AG09309 (cell line): ENCODE results near the gene SDHC.

Experiments used
- DNase-seq: peaks from one replicate; pipeline ENCODE4 v3.0.0-alpha.2; 2010; ENCODE audit warnings: low read depth
- H3K4me3 ChIP-seq: 2 replicates; pipeline ENCODE4 v1.5.1; 2011; ENCODE audit warnings: mild to moderate bottlenecking, low read depth, low read length, moderate library complexity; ENCODE audit not compliant: control insufficient read depth
- TF ChIP-seq, protein P1 (sequence below): IDR thresholded peaks from 2 replicates; pipeline ENCODE4 v1.5.1; 2011; ENCODE audit warnings: mild to moderate bottlenecking, low read depth, low read length, inconsistent platforms; ENCODE audit not compliant: insufficient read depth, control insufficient read depth; ENCODE audit errors: missing control alignments

The SDHC gene

DNA sequence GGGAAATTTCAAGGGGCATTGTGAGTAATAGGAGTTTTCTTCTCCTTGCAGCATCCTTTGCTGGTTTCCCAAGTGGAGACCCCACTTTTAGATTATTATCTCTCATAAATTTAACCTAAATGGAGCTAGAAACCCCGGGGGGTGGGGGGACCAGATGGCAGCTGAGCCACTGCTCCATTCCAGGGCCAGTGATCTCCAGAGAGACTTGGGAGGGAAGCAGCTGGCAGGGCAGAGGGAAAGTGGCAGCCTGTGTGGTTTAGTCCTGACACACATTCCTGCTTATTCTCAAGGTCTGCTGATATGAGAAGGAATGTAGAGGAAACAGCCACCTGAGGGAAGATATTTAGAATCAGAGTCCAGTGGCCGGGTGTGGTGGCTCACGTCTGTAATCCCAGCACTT is 39.3 kb upstream of the SDHC start:
- DNase-seq: no peak
- TF ChIP-seq, protein P1, sequence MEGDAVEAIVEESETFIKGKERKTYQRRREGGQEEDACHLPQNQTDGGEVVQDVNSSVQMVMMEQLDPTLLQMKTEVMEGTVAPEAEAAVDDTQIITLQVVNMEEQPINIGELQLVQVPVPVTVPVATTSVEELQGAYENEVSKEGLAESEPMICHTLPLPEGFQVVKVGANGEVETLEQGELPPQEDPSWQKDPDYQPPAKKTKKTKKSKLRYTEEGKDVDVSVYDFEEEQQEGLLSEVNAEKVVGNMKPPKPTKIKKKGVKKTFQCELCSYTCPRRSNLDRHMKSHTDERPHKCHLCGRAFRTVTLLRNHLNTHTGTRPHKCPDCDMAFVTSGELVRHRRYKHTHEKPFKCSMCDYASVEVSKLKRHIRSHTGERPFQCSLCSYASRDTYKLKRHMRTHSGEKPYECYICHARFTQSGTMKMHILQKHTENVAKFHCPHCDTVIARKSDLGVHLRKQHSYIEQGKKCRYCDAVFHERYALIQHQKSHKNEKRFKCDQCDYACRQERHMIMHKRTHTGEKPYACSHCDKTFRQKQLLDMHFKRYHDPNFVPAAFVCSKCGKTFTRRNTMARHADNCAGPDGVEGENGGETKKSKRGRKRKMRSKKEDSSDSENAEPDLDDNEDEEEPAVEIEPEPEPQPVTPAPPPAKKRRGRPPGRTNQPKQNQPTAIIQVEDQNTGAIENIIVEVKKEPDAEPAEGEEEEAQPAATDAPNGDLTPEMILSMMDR: no peak

DNA sequence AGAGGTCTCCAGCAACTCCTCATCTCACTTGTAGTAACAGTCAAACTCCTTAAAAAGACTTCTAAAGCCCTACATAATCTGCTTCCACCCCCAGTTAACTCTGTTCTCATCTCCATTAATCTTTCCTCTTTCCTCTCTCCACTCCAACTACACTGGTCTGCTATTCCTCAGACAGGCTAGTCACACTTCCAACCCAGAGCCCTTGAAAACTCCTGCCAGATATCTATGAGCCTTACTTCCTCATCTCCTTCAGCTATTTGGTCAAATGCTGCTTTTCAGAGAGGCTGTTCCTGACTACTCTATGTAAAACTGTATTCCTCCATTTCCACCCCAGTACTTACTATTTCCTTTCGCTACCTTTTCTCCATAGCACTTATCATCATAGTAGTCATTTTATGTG is 31.2 kb upstream of the SDHC start:
- no peak for DNase-seq

More for the DNA sequence above, 39.3 kb upstream of the SDHC start:
- no peak overlapping the region for H3K4me3 ChIP-seq

DNA sequence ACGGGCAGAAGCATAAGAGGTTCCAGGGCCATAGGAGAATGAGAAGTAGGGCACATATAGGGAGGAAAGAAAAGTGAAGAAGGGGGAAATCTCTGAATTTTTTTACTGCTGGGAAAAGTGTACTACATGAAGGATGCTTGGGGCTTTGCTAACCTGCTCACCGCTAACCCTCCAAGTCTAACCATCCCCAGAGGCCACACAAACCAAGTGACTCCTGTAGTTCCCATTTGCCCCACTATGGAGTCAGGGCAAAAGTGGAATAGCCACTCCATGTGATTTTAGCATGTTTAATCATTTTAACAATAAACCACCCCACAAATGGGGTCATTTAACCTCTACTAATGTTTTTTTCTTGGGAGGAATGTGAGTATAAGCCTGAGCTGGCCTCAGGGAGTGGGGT is 29.1 kb upstream of the SDHC start:
- TF ChIP-seq, protein P1: no peak
- DNase-seq: no peak
- no peak overlapping the region for H3K4me3 ChIP-seq

More for the DNA sequence above, 31.2 kb upstream of the SDHC start:
- H3K4me3 ChIP-seq: no peak overlapping the region
- TF ChIP-seq, protein P1: no peak

DNA sequence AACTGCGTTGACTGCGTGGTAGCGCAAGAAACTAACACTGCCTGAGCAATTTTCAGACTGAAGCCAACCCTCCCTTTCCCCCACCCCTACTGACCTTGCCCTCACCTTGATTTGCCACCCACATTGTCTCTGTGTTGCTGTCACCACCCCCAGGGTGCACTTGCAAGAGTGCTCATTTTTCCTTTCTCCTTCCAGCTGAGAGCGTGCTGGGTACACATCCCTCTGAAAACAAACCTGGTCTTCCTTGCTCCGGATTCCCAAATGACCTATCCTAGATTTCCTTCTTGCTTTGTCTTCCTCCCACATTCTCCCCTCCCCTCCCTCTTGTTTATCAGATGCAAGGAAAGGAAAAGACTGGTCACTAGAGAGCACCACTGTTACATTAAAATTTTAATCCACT is 28.7 kb upstream of the SDHC start:
- H3K4me3 ChIP-seq: no peak overlapping the region
- no peak for DNase-seq
- TF ChIP-seq, protein P1: no peak

DNA sequence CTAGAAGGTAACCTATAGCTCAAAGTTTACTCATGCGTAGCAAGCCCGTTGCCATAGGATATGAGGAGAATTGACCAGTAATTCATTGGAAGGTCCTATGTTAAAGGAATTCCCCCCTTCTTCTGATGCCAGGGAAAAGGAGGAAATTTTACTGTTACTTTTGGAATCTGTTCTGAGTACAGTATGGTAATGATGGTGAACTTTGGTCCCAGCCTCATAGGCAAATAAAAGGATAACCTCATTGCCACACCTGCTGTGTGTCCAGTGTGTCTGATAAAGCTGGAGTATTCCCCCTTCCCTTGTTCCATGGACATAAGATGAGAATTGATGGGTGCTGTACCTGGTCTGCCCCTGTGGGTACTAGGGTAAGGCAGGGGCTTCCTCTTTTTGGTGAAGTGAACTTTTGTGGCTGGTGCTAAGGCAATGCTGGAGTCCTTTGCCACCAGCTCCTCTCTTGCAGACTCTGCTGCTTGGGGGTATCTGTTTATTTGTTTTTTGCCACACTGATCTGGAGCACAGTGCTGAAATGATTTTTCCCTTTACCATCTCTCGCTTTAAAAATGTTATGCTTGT is 26.6 kb upstream of the SDHC start:
- no peak overlapping the region for H3K4me3 ChIP-seq
- TF ChIP-seq, protein P1: no peak
- DNase-seq: no peak

DNA sequence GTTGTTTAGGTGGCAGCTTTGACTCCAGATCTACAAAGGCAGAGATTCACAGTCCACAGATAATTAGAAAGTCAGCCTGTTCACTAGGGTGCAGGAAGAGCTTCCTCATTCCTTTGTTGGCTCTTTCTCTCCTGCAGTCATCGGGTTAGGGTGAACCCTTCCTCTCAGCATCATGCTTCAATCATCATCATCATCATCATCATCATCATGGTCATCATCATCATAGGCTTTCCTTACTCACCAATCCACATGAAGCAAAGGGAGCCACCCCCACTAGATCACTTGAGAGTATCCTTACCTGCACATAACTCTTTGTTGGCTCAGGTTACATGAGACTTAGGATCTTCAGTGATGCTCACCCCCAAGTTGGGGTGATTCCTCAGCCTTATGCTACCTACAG is 23.4 kb upstream of the SDHC start:
- DNase-seq: no peak
- TF ChIP-seq, protein P1: no peak
- H3K4me3 ChIP-seq: no peak overlapping the region

DNA sequence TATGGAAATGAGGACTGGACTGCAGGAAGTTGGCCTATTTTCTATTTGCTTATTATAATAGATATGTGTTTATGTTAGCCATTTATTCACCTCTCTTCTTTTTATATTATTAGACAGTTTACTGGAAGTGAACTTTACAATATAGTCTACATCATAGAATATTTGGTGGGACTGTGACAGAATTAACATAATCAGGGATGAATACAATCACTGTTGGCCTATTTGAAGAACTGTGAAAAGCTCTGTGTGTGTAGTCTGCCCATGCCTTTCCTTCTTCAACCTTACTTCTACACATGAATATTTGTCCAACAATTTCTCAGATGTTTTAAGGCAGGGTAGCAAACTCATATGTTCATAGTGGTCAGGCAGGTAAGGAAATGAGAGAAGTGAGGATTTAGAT is 16.8 kb upstream of the SDHC start:
- DNase-seq: no peak
- TF ChIP-seq, protein P1: no peak
- H3K4me3 ChIP-seq: no peak overlapping the region
